HG02973 (cell line): ENCODE measurements around the gene IL23R.
A peak's percentile ranks its signal among the peaks of the same experiment; 100 is the strongest.

Experiments used
- ATAC-seq: cut with Tn5 transposase; IDR thresholded peaks from one replicate; pipeline ENCODE4 v1.9.1; 2021; ENCODE audit warnings: moderate library complexity; ENCODE audit not compliant: unreplicated experiment

The IL23R gene

DNA sequence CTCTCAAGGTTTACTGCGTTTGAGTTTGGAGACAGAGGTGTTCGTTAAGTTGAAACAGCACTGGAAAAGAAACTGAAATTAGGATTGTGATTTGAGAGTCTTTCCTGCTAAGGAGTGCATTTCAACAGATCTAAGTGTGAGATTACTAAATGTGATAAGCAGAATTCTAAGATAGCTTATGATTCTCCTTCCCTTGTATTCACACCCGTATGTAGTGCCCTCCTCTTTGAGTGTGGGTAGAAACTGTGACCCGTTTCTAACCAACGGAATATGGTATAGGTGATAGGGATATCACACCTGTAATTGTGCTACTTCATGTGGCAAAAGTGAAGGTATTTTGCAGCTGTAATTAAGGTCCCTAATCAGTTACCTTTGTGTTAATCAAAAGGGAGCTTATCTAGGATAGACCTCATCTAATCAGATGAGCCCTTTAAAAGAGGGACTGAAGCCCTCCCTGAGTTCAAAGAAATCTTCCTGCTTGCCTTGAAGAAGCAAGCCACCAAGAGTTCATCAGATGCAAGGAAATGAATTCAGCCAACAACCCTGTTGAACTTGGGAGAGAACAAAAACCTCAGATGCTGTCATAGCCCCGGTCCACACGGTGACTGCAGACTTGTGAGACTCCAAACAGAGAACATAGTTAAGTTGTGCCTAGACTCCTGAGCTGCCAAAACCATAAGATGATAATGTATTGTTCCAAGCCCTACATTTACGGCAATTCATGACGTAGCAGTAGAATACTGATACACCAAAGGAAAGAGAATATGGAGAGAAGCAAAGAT is 128.8 kb downstream of the IL23R start:
- no peak for ATAC-seq

- ATAC-seq, result no peak
These were observed 132.5 kb downstream of the IL23R start for GRCh38 chr1:67298762-67299161.

DNA sequence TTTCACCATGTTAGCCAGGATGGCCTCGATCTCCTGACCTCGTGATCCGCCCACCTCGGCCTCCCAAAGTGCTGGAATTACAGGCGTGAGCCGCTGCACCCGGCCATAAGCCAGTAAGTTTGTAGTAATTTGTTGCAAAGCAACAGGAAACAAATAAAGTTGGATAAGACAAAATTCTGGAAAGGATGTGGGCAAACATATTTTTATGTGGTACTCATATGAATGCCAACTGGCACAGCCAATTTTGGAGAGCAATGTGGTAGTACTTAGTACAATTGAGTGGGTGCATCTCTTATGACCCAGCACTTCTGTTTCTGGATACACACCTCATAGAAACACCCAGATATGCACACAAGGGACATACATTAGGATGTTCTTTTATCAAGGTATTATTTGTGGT is 133.0 kb downstream of the IL23R start:
- no peak for ATAC-seq

DNA sequence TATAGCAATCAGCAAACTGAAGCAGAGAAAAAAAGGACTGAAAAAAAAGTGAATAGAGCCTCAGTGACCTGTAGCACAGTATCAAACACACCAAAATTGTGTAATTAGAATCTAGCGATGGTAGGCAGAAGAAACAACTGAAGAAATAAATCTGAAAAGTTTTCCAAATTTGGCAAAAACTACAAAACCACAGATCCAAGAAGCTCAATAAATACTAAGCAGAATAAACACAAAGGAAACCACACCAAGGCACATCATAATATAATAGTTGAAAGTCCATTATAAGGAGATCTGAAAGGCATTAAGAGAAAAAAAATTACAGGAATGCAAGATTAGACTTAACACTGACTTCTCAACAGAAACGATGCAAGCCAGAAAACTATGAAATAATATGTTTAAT is 134.3 kb downstream of the IL23R start:
- no peak for ATAC-seq

DNA sequence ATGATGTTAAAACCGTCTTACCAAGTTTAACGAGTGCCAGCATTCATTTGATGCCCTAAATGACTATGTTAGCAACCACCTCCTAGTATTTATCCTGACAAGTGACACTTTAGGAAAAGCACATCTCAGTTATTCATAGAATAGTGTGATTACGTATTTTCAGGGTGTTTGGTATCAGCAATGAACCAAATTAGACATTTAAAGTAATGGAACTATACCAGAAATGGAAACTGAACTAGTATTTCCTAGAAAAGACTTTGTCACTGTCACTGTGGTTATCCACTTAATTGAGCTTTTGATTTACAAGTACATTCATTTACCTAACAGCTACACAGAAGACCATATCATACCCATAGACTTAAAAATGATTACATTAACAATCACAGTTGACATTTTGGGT is 137.8 kb downstream of the IL23R start:
- no peak for ATAC-seq

DNA sequence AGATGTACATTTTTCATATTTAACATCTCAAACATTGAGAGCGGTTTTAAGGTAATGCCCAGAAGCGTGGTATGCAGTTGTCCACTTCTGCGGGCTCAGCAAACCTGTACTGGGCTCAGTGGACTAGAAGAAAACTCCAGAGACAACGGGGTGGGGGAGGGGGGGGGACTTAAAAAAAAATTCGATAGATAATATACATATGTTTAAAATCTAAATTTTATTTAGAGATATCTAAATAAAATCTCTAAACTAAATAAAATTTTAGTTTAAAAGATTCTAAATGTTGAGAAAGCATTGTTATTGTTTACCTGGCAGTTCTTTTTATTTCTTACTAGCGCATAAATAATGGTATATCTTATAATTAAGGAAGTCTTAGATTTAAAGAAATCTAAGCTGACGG is 140.3 kb downstream of the IL23R start:
- no peak for ATAC-seq

DNA sequence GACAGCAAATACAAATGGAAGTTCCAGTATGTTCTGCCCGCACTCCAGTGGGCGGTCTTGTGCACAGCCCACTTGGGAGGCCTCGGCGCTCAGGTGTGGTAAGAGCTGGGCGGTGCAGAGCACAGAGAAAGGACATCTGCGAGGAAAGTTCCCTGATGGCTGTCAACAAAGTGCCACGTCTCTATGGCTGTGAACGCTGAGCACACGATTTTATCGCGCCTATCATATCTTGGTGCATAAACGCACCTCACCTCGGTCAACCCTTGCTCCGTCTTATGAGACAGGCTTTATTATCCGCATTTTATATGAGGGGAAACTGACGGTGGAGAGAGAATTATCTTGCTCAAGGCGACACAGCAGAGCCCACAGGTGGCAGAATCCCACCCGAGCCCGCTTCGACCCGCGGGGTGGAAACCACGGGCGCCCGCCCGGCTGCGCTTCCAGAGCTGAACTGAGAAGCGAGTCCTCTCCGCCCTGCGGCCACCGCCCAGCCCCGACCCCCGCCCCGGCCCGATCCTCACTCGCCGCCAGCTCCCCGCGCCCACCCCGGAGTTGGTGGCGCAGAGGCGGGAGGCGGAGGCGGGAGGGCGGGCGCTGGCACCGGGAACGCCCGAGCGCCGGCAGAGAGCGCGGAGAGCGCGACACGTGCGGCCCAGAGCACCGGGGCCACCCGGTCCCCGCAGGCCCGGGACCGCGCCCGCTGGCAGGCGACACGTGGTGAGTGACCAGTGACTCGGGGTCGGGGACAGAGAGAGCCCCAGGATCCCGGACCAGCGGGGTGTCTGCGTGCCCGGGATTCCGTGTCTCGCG is 141.2 kb downstream of the IL23R start, which contains the start of gene IL12RB2:
Gene IL12RB2 (plus strand): TSS at position 623 of the 810 bp plus-strand sequence. CDS start 12,496 bp downstream, outside the sequence.
- peak; percentile 56 for ATAC-seq

DNA sequence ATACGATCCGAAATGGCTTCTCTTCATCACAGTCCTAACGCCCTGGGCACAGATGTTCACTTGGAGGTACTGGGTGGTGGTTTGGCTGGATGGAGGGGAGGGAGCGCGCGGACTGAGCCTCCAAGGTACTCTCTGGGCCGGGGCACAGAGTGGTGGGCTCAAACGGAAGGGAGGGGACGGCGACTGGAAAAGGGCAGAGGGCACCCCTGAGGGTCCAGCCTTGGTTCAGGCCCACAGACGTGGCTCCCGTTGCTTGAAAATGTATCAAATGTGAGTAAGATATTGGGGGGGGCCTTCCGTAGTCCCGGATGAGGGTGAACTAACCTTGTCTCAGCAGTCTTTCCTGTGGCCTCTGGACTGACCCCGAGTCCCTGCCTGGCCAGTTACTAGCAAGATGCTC is 141.9 kb downstream of the IL23R start:
- no peak for ATAC-seq
